CD14-positive monocyte (primary cell): ENCODE results near the gene ITGAL. TPM values are rescaled to one million over a fixed set of nuclear protein-coding genes. Genes with fewer than 3 reads are reported as not detected.

Experiments
- DNase-seq, 3 donors: peaks; one replicate each; pipeline ENCODE4 v3.0.0-alpha.2; 2011 to 2022
- H2AFZ ChIP-seq: 2 replicates; pipeline ENCODE4 v1.6.0; 2012; ENCODE audit warnings: mild to moderate bottlenecking, low read depth, low read length, inconsistent platforms; ENCODE audit not compliant: insufficient read depth, poor library complexity, severe bottlenecking
- H3K27ac ChIP-seq, 2 donors: 1 replicate in 1 of 2; 2 replicates in 1 of 2; pipeline ENCODE4 v1.5.1; 2012 to 2013; ENCODE audit warnings: low read length in 2 of 2, control low read depth in 1 of 2, inconsistent platforms in 1 of 2, low read depth in 1 of 2, mild to moderate bottlenecking in 1 of 2
- H3K27me3 ChIP-seq, 2 donors: one replicate each; pipeline versions ENCODE4 v1.6.0 to v1.6.1; 2011 to 2013; ENCODE audit warnings: low read length in 2 of 2; ENCODE audit not compliant: control insufficient read depth in 2 of 2, insufficient read depth in 2 of 2
- H3K36me3 ChIP-seq, 2 donors: replicated peaks in 1 of 2; 1 replicate in 1 of 2; 2 replicates in 1 of 2; pipeline versions ENCODE4 v1.5.1 to v1.6.1; 2012 to 2013; ENCODE audit warnings: low read length in 2 of 2, control low read depth in 1 of 2, inconsistent platforms in 1 of 2, mild to moderate bottlenecking in 1 of 2; ENCODE audit not compliant: insufficient read depth in 2 of 2, control insufficient read depth in 1 of 2
- H3K4me1 ChIP-seq, 2 donors: 1 replicate in 1 of 2; 2 replicates in 1 of 2; pipeline versions ENCODE4 v1.5.1 to v1.6.1; 2012 to 2013; ENCODE audit warnings: low read length in 2 of 2, control low read depth in 1 of 2, inconsistent platforms in 1 of 2, mild to moderate bottlenecking in 1 of 2, moderate library complexity in 1 of 2; ENCODE audit not compliant: insufficient read depth in 2 of 2, control insufficient read depth in 1 of 2
- H3K4me2 ChIP-seq: replicated peaks from 2 replicates; pipeline ENCODE3; 2012; ENCODE audit warnings: low read length, moderate library complexity, mild to moderate bottlenecking; ENCODE audit not compliant: poor library complexity, severe bottlenecking; ENCODE audit errors: extremely low read depth
- H3K4me3 ChIP-seq, 3 experiments: fragments of 200-600 bp in 1 of 3; sonication (generic) in 1 of 3; replicated peaks in 1 of 3; 1 replicate in 2 of 3; 2 replicates in 1 of 3; pipeline ENCODE4 v1.5.1; 2011 to 2013; ENCODE audit warnings: low read length in 3 of 3, mild to moderate bottlenecking in 3 of 3, control low read depth in 2 of 3, low read depth in 2 of 3, inconsistent platforms in 1 of 3, moderate library complexity in 1 of 3
- H3K79me2 ChIP-seq: 2 replicates; pipeline ENCODE4 v1.6.0; 2012; ENCODE audit warnings: mild to moderate bottlenecking, control low read depth, inconsistent platforms, low read length, moderate library complexity; ENCODE audit not compliant: insufficient read depth
- H3K9ac ChIP-seq: 2 replicates; pipeline ENCODE4 v1.6.0; 2017; ENCODE audit warnings: low read length, mild to moderate bottlenecking; ENCODE audit not compliant: insufficient read depth, poor library complexity, severe bottlenecking
- H3K9me3 ChIP-seq, 2 donors: replicated peaks in 1 of 2; 1 replicate in 1 of 2; 2 replicates in 1 of 2; pipeline versions ENCODE4 v1.5.1 to v1.6.1; 2012 to 2013; ENCODE audit warnings: low read length in 2 of 2, control low read depth in 1 of 2; ENCODE audit not compliant: control insufficient read depth in 1 of 2, insufficient read depth in 1 of 2
- H4K20me1 ChIP-seq: 2 replicates; pipeline ENCODE4 v1.6.0; 2012; ENCODE audit warnings: mild to moderate bottlenecking, low read length, control low read depth, moderate library complexity; ENCODE audit not compliant: insufficient read depth
- H3K27ac Mint-ChIP-seq, 7 donors: one replicate each; pipeline ENCODE4 v1.8.0; 2020; ENCODE audit warnings: mild to moderate bottlenecking in 7 of 7, mixed read lengths in 7 of 7, moderate library complexity in 6 of 7, inconsistent platforms in 2 of 7
- H3K27me3 Mint-ChIP-seq, 3 donors: one replicate each; pipeline ENCODE4 v1.8.0; 2021 to 2022; ENCODE audit warnings: low read depth in 3 of 3, mild to moderate bottlenecking in 3 of 3, mixed read lengths in 3 of 3, moderate library complexity in 3 of 3, inconsistent platforms in 1 of 3
- H3K36me3 Mint-ChIP-seq, 2 donors: one replicate each; pipeline ENCODE4 v1.8.0; 2020; ENCODE audit warnings: mixed read lengths in 2 of 2, inconsistent platforms in 1 of 2, mild to moderate bottlenecking in 1 of 2
- H3K4me1 Mint-ChIP-seq: one replicate; pipeline ENCODE4 v1.8.0; 2020; ENCODE audit warnings: mild to moderate bottlenecking, mixed read lengths
- H3K4me3 Mint-ChIP-seq, 2 donors: one replicate each; pipeline ENCODE4 v1.8.0; 2020; ENCODE audit warnings: mild to moderate bottlenecking in 2 of 2, mixed read lengths in 2 of 2, moderate library complexity in 1 of 2
- H3K9me3 Mint-ChIP-seq, 7 donors: one replicate each; pipeline ENCODE4 v1.8.0; 2020 to 2022; ENCODE audit warnings: mixed read lengths in 7 of 7, mild to moderate bottlenecking in 6 of 7, moderate library complexity in 6 of 7, inconsistent platforms in 2 of 7
- WGBS: methylation state at CpG from one replicate; pipeline ENCODE4 v1.1.5; 2013; ENCODE audit warnings: missing lambda C conversion rate; ENCODE audit not compliant: insufficient coverage; 5-methylcytosine and 5-hydroxymethylcytosine counted together
- intact Hi-C, 2 donors: fragments of 100-400 bp; cut with micrococcal nuclease; formaldehyde crosslinking; loops; one replicate each; pipeline versions ENCODE4 v1.15.0 to v1.15.1; 2023
- polyA plus RNA-seq, 3 donors: library from polyadenylated mRNA; depleted of rRNA in 1 of 3; unstranded in 2 of 3; stranded (reverse) in 1 of 3; fragments of 300-500 nt in 2 of 3; fragments of >200 nt in 1 of 3; fragmentation: Illumina TruSeq in 2 of 3; gene quantifications; 1 replicate in 2 of 3; 2 replicates in 1 of 3; pipeline ENCODE4 v1.2.3, GENCODE V29; 2012 to 2021
- TF ChIP-seq, protein P1 (sequence below): fragments of 200-600 bp; IDR thresholded peaks from one replicate; pipeline ENCODE4 v1.8.0; 2022; ENCODE audit warnings: antibody characterized with exemption, mild to moderate bottlenecking

Gene ITGAL
- polyA plus RNA-seq, 3 donors = 56.8 to 474 (median 109) TPM

DNA sequence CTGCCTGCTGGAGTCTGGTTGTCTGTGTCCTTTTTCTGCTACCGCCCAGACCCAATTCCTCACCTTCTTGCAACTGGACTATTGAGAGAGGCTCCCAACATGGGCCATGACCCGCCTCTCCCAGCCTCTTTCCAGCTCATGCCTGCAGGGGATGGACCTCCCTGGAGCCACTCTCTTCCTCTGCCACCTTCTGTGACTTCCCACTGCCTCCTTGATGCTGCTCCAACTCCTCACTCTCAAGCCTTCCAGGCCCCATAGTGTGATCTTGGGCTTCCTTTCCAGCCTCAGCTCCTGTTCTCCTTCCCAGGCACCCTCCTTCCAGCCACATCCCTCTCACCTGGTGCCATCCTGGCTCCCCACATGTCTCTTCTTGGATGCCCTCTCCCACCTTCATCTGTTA lies 42.7 kb downstream of the ITGAL start:
- Mint-ChIP-seq H3K36me3 (peaks cover 91 to 100% of the 10 kb centered on the region in 2 donors), H3K4me3 (no peak overlapping the region), H3K27me3 (peaks cover 0 to 3% (median 0%) of the 10 kb centered on the region in 3 donors), H3K9me3 (peaks cover 0 to 1% (median 0%) of the 10 kb centered on the region in 7 donors), H3K4me1 (no peaks in the 10 kb centered on the region), H3K27ac (peak overlapping the region in 4 of 7 donors; percentile 29 to 79 (median 52))
- no peaks in the 10 kb centered on the region for H3K4me1 ChIP-seq
- 100% methylated on average over 2 of the region's 2 CpGs for WGBS
- TF ChIP-seq, protein P1, sequence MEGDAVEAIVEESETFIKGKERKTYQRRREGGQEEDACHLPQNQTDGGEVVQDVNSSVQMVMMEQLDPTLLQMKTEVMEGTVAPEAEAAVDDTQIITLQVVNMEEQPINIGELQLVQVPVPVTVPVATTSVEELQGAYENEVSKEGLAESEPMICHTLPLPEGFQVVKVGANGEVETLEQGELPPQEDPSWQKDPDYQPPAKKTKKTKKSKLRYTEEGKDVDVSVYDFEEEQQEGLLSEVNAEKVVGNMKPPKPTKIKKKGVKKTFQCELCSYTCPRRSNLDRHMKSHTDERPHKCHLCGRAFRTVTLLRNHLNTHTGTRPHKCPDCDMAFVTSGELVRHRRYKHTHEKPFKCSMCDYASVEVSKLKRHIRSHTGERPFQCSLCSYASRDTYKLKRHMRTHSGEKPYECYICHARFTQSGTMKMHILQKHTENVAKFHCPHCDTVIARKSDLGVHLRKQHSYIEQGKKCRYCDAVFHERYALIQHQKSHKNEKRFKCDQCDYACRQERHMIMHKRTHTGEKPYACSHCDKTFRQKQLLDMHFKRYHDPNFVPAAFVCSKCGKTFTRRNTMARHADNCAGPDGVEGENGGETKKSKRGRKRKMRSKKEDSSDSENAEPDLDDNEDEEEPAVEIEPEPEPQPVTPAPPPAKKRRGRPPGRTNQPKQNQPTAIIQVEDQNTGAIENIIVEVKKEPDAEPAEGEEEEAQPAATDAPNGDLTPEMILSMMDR = no peak
- no peaks in the 10 kb centered on the region for H3K9me3 ChIP-seq
- peaks cover 98% of the 10 kb centered on the region for H4K20me1 ChIP-seq
- no peak overlapping the region for H3K4me2 ChIP-seq
- H2AFZ ChIP-seq = no peak overlapping the region
- H3K79me2 ChIP-seq = no peaks in the 10 kb centered on the region
- no peak overlapping the region for H3K4me3 ChIP-seq
- H3K27ac ChIP-seq = peak overlapping the region in 1 of 2 donors; percentile 26
- DNase-seq = no peak
- H3K27me3 ChIP-seq = no peaks in the 10 kb centered on the region
- intact Hi-C loops = no loop called here
- peaks cover 96 to 100% of the 10 kb centered on the region in 2 donors for H3K36me3 ChIP-seq
- H3K9ac ChIP-seq = no peak overlapping the region

DNA sequence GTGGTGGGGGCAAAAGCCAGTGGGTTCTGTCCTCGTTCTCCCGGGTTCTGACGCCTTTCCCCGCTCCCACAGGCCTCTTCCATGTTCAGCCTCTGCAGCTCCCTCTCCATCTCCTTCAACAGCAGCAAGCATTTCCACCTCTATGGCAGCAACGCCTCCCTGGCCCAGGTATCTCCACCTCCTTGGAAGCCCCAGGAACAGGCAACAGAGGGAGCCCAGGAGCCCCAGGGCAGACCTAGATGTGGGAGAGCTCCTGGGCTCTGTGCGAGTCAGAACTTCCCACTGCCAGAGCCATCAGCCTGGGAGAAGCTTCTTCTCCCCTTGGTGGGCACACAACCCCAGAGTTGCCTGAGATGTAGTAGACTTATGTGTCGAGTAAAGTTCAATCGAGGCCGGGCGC lies 46.0 kb downstream of the ITGAL start:
- no peaks in the 10 kb centered on the region for H3K4me1 Mint-ChIP-seq

More for the DNA sequence above, 46.0 kb downstream of the ITGAL start:
- peaks cover 79 to 88% of the 10 kb centered on the region in 2 donors for H3K36me3 ChIP-seq
- no peak overlapping the region for H3K4me3 Mint-ChIP-seq
- intact Hi-C loops = no loop called here
- DNase-seq = no peak
- H3K9me3 ChIP-seq = no peaks in the 10 kb centered on the region
- peaks cover 92% of the 10 kb centered on the region for H4K20me1 ChIP-seq
- H3K79me2 ChIP-seq = no peaks in the 10 kb centered on the region
- no peak overlapping the region for H3K27ac ChIP-seq
- H3K4me1 ChIP-seq = no peaks in the 10 kb centered on the region
- H3K27ac Mint-ChIP-seq = peak overlapping the region in 3 of 7 donors; percentile 6 to 41 (median 25)
- no peaks in the 10 kb centered on the region for H3K27me3 ChIP-seq
- H3K4me2 ChIP-seq = no peak overlapping the region
- H3K9ac ChIP-seq = no peak overlapping the region
- H3K9me3 Mint-ChIP-seq = no peaks in the 10 kb centered on the region
- WGBS = no CpG with 5 or more reads among the region's 10 CpGs
- TF ChIP-seq, protein P1 = no peak
- peaks cover 77 to 87% of the 10 kb centered on the region in 2 donors for H3K36me3 Mint-ChIP-seq
- H3K4me3 ChIP-seq = no peak overlapping the region
- H3K27me3 Mint-ChIP-seq = peaks cover 0 to 2% (median 0%) of the 10 kb centered on the region in 3 donors
- H2AFZ ChIP-seq = no peak overlapping the region
